ENCODE results near the gene MZT1. TPM values are rescaled to one million over a fixed set of nuclear protein-coding genes. Genes with fewer than 3 reads are reported as not detected.

MZT1 gene
- total and polyA plus RNA-seq, 10 of the 15 experiments (the other 5 are each of a cell fraction or from before 2014, with no cell fraction given) = 16.2 to 47.6 (median 25.4) TPM

- TF ChIP-seq, protein P1, sequence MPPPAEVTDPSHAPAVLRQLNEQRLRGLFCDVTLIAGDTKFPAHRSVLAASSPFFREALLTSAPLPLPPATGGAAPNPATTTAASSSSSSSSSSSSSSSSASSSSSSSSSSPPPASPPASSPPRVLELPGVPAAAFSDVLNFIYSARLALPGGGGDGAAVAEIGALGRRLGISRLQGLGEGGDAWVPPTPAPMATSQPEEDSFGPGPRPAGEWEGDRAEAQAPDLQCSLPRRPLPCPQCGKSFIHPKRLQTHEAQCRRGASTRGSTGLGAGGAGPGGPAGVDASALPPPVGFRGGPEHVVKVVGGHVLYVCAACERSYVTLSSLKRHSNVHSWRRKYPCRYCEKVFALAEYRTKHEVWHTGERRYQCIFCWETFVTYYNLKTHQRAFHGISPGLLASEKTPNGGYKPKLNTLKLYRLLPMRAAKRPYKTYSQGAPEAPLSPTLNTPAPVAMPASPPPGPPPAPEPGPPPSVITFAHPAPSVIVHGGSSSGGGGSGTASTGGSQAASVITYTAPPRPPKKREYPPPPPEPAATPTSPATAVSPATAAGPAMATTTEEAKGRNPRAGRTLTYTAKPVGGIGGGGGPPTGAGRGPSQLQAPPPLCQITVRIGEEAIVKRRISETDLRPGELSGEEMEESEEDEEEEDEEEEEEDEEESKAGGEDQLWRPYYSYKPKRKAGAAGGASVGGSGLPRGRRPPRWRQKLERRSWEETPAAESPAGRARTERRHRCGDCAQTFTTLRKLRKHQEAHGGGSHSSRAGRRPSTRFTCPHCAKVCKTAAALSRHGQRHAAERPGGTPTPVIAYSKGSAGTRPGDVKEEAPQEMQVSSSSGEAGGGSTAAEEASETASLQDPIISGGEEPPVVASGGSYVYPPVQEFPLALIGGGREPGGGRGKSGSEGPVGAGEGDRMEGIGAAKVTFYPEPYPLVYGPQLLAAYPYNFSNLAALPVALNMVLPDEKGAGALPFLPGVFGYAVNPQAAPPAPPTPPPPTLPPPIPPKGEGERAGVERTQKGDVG (CRISPR knock-in tag; IDR thresholded peaks at IDR 0.05) = no peak
- TF ChIP-seq IRF3 (IDR thresholded peaks at IDR 0.05) (no peak), KDM1A (IDR thresholded peaks at IDR 0.05; ENCODE audit: borderline replicate concordance) (no peak), MEF2B (IDR thresholded peaks at IDR 0.05; ENCODE audit: partially characterized antibody, poor library complexity, severe bottlenecking) (peak; percentile 32), SMARCA5 (IDR thresholded peaks at IDR 0.05) (no peak), IKZF2 (IDR thresholded peaks at IDR 0.05) (peak; percentile 45 to 53; a peak in 3 of 4 replicates), SREBF2 (IDR thresholded peaks at IDR 0.05; ENCODE audit: low read length) (no peak), YY1 (IDR thresholded peaks at IDR 0.05; ENCODE audit: low read depth, low read length) (no peak), CHD4 (IDR thresholded peaks at IDR 0.05) (no peak), MEF2A (IDR thresholded peaks at IDR 0.05; ENCODE audit: insufficient read depth, low read depth, low read length) (no peak), SRF (IDR thresholded peaks at IDR 0.05; ENCODE audit: low read depth in 2 of 2, low read length in 2 of 2) (0 out of 4 replicates have a peak, but pooled peaks of 1 of the 2 experiments have one; percentile 9), TCF7 (IDR thresholded peaks at IDR 0.05; ENCODE audit: borderline replicate concordance) (no peak), TBL1XR1 (IDR thresholded peaks at IDR 0.05; ENCODE audit: low read depth, low read length) (no peak), CTCF (IDR thresholded peaks at IDR 0.05 in 2 of 3, conservative IDR thresholded peaks at IDR 0.05 in 1 of 3; ENCODE audit: control insufficient read depth in 2 of 3, extremely low read depth in 1 of 3, insufficient read depth in 1 of 3, low read depth in 3 of 3, low read length in 3 of 3) (no peak), FOXM1 (IDR thresholded peaks at IDR 0.05; ENCODE audit: low read depth, low read length) (no peak), RELB (IDR thresholded peaks at IDR 0.05; ENCODE audit: low read depth) (no peak)
- TF ChIP-seq, protein P2, sequence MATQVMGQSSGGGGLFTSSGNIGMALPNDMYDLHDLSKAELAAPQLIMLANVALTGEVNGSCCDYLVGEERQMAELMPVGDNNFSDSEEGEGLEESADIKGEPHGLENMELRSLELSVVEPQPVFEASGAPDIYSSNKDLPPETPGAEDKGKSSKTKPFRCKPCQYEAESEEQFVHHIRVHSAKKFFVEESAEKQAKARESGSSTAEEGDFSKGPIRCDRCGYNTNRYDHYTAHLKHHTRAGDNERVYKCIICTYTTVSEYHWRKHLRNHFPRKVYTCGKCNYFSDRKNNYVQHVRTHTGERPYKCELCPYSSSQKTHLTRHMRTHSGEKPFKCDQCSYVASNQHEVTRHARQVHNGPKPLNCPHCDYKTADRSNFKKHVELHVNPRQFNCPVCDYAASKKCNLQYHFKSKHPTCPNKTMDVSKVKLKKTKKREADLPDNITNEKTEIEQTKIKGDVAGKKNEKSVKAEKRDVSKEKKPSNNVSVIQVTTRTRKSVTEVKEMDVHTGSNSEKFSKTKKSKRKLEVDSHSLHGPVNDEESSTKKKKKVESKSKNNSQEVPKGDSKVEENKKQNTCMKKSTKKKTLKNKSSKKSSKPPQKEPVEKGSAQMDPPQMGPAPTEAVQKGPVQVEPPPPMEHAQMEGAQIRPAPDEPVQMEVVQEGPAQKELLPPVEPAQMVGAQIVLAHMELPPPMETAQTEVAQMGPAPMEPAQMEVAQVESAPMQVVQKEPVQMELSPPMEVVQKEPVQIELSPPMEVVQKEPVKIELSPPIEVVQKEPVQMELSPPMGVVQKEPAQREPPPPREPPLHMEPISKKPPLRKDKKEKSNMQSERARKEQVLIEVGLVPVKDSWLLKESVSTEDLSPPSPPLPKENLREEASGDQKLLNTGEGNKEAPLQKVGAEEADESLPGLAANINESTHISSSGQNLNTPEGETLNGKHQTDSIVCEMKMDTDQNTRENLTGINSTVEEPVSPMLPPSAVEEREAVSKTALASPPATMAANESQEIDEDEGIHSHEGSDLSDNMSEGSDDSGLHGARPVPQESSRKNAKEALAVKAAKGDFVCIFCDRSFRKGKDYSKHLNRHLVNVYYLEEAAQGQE (IDR thresholded peaks at IDR 0.05; ENCODE audit: low read depth, low read length) = no peak
Observed at GRCh38 chr13:72726726-72727416, 558 bp downstream of the MZT1 start (continued).

Data from GM12878 (cell line).